ENCODE measurements around the gene LDLRAD4. TPM values are rescaled to one million over a fixed set of nuclear protein-coding genes. Genes with fewer than 3 reads are reported as not detected.

Gene LDLRAD4
- total and polyA plus RNA-seq, 9 of the 15 experiments (the other 6 are each of a cell fraction or from before 2014, with no cell fraction given) = 0.01 TPM; not detected in 8

DNA sequence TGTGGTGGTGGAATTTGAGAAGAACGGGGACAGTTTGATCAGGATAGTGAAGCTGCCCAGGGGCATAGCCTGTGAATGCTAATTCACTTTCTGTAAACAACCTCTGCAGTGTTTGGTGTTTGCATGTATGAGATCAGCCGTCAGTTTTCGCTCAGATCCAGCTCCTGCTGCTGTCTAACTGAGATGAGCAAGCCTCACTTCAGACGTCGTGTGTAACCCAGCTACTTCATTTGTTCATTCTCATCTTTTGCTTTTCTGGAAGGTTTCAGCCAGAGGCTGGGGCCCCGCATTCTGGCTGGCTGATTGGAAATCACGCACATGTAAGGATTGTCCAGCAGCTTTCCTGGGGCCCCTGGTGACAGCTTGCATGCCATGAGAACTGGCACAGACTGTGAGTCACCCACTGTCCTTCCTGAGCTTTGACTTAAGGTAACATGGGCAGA is 48.9 kb downstream of the LDLRAD4 start:
- Histone ChIP-seq H3K27ac (ENCODE audit: extremely low read depth, low read depth, low read length) (no peak overlapping the region), H3K9me3 (replicated peaks; ENCODE audit: control insufficient read depth, insufficient read depth, low read depth, low read length) (no peaks in the 10 kb centered on the region), H3K9me1 (ENCODE audit: control insufficient read depth, insufficient read depth, low read length) (no peaks in the 10 kb centered on the region), H4K20me1 (replicated peaks; ENCODE audit: control insufficient read depth, insufficient read depth, low read length) (peaks cover 4% of the 10 kb centered on the region), H3K4me1 (replicated peaks in 1 of 2; ENCODE audit: control insufficient read depth in 2 of 2, insufficient read depth in 2 of 2, low read length in 2 of 2) (no peaks in the 10 kb centered on the region), H3K9ac (ENCODE audit: insufficient read depth in 1 of 2, low read depth in 2 of 2, low read length in 2 of 2) (no peak overlapping the region), H3K27me3 (ENCODE audit: control insufficient read depth in 2 of 2, insufficient read depth in 2 of 2, low read length in 2 of 2) (peaks cover 29 to 56% of the 10 kb centered on the region in 2 experiments), H3K79me2 (ENCODE audit: control insufficient read depth, insufficient read depth, low read length) (no peaks in the 10 kb centered on the region), H3K4me3 (no peak overlapping the region), H2AFZ (ENCODE audit: low read depth, low read length) (no peak overlapping the region), H3K4me2 (ENCODE audit: insufficient read depth, low read length) (no peak overlapping the region), H3K36me3 (ENCODE audit: control insufficient read depth, insufficient read depth, low read length) (no peaks in the 10 kb centered on the region)
- ChIA-PET POLR2A (interaction anchor here (0.6 to 1.0 kb wide), 3 partner anchors 14 to 754 kb away, joined by 3 to 4 read pairs (median 4); no protein-coding TSS in a partner anchor), CTCF (ENCODE audit: low intra/inter-chr PET ratio) (no interaction called here)
- FAIRE-seq (no peak), ATAC-seq (no peak), DNase-seq (ENCODE audit: extremely low read depth in 1 of 4, low spot score in 3 of 4) (no peak)
- in situ Hi-C loops (cut with MboI) = no loop called here
- intact Hi-C loops (cut with micrococcal nuclease) = no loop called here
- 0% methylated on average over 7 of the region's 7 CpGs for WGBS (ENCODE audit: insufficient coverage, low coverage, missing lambda C conversion rate)
- no peak for TF ChIP-seq MAFF (IDR thresholded peaks at IDR 0.05; ENCODE audit: low read length)
- no TSS peak for BruUV-seq (replicated peaks)

DNA sequence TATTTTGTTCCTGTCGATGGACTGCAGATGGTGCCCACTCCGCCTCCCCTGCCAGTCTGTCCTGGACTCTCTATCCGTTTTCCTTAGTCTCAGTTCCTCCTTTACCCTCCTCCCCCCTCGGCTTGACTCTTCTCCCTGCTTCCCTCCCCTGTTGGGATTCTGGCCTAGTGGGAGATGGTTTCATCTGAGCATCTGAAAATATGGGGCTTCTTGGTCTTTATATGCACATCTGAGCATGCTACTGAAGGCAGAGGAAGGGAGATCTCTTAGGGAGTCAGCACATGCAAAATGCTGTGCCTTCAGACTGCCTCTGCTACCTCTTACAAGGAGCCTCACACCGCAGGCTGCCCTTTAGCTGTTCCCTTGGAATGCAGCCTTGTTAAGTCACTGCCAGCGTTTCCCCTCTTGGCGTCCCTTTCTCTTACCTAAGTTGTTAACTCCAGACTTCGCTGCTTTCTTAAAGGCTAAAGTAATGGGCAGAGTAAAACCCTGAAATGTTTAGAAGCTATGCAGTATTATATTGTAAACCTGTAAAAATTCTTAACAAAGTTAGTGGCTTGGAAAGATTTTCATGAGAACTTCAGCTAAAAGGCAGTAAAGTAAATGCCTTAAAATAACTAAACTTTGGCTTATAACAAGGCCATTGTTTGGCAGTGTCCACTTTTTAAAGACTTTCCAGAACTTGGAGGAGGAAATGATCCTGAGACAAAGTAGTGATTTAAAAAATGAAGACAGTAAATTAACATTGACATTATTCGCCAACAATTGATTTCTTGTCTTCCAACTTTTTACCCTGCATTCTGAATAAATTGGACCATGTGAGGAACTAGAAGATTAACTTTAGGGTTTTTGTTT is 49.8 kb downstream of the LDLRAD4 start:
- Histone ChIP-seq H3K9me1 (ENCODE audit: control insufficient read depth, insufficient read depth, low read length) (no peaks in the 10 kb centered on the region), H3K27me3 (ENCODE audit: control insufficient read depth in 2 of 2, insufficient read depth in 2 of 2, low read length in 2 of 2) (peaks cover 29 to 53% of the 10 kb centered on the region in 2 experiments), H3K9ac (ENCODE audit: insufficient read depth in 1 of 2, low read depth in 2 of 2, low read length in 2 of 2) (no peak overlapping the region), H3K36me3 (ENCODE audit: control insufficient read depth, insufficient read depth, low read length) (no peaks in the 10 kb centered on the region), H3K27ac (ENCODE audit: extremely low read depth, low read depth, low read length) (no peak overlapping the region), H3K4me3 (no peak overlapping the region), H4K20me1 (replicated peaks; ENCODE audit: control insufficient read depth, insufficient read depth, low read length) (peaks cover 2% of the 10 kb centered on the region), H3K4me1 (replicated peaks in 1 of 2; ENCODE audit: control insufficient read depth in 2 of 2, insufficient read depth in 2 of 2, low read length in 2 of 2) (no peaks in the 10 kb centered on the region), H3K4me2 (ENCODE audit: insufficient read depth, low read length) (no peak overlapping the region), H3K79me2 (ENCODE audit: control insufficient read depth, insufficient read depth, low read length) (no peaks in the 10 kb centered on the region), H2AFZ (ENCODE audit: low read depth, low read length) (no peak overlapping the region), H3K9me3 (replicated peaks; ENCODE audit: control insufficient read depth, insufficient read depth, low read depth, low read length) (no peaks in the 10 kb centered on the region)
- no TSS peak for BruUV-seq (replicated peaks)
- intact Hi-C loops (cut with micrococcal nuclease) (no loop called here), in situ Hi-C loops (cut with MboI) (no loop called here)
- DNase-seq (ENCODE audit: extremely low read depth in 1 of 4, low spot score in 3 of 4) (no peak), FAIRE-seq (no peak), ATAC-seq (no peak)
- CTCF ChIA-PET (ENCODE audit: low intra/inter-chr PET ratio) = no interaction called here
- 0% methylated on average over 9 of the region's 9 CpGs for WGBS (ENCODE audit: insufficient coverage, low coverage, missing lambda C conversion rate)
- TF ChIP-seq CHD2 (IDR thresholded peaks at IDR 0.05; ENCODE audit: low read depth, low read length) (no peak), POLR2AphosphoS5 (IDR thresholded peaks at IDR 0.05; ENCODE audit: control insufficient read depth, insufficient read depth, low read depth, low read length) (no peak), HNRNPH1 (optimal IDR thresholded peaks at IDR 0.05; ENCODE audit: low read depth, low read length) (no peak), ZBED1 (IDR thresholded peaks at IDR 0.05) (no peak), HSF4 (CRISPR knock-in tag; IDR thresholded peaks at IDR 0.05; ENCODE audit: borderline replicate concordance) (no peak)
- POLR2A ChIA-PET = interaction anchor here (0.7 kb wide), 1 partner anchor 120 kb away, joined by 4 read pairs; no protein-coding TSS in a partner anchor

All from K562 (cell line).